Measurements from ENCODE around the gene LGSN.

DNA sequence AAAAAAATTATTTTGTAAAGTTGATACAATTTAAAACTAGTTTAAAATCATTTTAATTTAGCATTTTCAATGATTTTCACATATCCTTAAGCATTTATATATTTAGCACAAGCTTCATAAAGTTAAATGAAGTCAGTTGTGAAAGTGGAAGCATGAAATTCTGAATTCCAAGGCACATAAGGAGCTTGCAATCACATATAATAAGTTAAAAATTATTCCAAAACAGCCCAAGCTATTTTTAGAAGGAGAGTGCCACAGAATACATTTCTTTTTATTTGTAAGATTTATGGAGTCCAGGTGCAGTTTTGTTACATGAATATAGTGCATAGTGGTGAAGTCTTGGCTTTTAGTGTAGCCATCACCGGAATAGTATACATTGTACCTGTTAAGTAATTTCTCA, 3.2 kb upstream of the LGSN start:
- TF ChIP-seq, protein P1, sequence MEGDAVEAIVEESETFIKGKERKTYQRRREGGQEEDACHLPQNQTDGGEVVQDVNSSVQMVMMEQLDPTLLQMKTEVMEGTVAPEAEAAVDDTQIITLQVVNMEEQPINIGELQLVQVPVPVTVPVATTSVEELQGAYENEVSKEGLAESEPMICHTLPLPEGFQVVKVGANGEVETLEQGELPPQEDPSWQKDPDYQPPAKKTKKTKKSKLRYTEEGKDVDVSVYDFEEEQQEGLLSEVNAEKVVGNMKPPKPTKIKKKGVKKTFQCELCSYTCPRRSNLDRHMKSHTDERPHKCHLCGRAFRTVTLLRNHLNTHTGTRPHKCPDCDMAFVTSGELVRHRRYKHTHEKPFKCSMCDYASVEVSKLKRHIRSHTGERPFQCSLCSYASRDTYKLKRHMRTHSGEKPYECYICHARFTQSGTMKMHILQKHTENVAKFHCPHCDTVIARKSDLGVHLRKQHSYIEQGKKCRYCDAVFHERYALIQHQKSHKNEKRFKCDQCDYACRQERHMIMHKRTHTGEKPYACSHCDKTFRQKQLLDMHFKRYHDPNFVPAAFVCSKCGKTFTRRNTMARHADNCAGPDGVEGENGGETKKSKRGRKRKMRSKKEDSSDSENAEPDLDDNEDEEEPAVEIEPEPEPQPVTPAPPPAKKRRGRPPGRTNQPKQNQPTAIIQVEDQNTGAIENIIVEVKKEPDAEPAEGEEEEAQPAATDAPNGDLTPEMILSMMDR (IDR thresholded peaks at IDR 0.05 in 2 of 3, conservative IDR thresholded peaks at IDR 0.05 in 1 of 3; ENCODE audit: control insufficient read depth in 2 of 3, extremely low read depth in 1 of 3, insufficient read depth in 1 of 3, low read depth in 3 of 3, low read length in 3 of 3): no peak
- no peak for TF ChIP-seq CBX5 (IDR thresholded peaks at IDR 0.05; ENCODE audit: low read depth)
- no peak for TF ChIP-seq EZH2 (IDR thresholded peaks at IDR 0.05; ENCODE audit: borderline replicate concordance, control insufficient read depth, low read depth, low read length)
- TF ChIP-seq, protein P2, sequence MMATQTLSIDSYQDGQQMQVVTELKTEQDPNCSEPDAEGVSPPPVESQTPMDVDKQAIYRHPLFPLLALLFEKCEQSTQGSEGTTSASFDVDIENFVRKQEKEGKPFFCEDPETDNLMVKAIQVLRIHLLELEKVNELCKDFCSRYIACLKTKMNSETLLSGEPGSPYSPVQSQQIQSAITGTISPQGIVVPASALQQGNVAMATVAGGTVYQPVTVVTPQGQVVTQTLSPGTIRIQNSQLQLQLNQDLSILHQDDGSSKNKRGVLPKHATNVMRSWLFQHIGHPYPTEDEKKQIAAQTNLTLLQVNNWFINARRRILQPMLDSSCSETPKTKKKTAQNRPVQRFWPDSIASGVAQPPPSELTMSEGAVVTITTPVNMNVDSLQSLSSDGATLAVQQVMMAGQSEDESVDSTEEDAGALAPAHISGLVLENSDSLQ (IDR thresholded peaks at IDR 0.05): no peak
- TF ChIP-seq, protein P3, sequence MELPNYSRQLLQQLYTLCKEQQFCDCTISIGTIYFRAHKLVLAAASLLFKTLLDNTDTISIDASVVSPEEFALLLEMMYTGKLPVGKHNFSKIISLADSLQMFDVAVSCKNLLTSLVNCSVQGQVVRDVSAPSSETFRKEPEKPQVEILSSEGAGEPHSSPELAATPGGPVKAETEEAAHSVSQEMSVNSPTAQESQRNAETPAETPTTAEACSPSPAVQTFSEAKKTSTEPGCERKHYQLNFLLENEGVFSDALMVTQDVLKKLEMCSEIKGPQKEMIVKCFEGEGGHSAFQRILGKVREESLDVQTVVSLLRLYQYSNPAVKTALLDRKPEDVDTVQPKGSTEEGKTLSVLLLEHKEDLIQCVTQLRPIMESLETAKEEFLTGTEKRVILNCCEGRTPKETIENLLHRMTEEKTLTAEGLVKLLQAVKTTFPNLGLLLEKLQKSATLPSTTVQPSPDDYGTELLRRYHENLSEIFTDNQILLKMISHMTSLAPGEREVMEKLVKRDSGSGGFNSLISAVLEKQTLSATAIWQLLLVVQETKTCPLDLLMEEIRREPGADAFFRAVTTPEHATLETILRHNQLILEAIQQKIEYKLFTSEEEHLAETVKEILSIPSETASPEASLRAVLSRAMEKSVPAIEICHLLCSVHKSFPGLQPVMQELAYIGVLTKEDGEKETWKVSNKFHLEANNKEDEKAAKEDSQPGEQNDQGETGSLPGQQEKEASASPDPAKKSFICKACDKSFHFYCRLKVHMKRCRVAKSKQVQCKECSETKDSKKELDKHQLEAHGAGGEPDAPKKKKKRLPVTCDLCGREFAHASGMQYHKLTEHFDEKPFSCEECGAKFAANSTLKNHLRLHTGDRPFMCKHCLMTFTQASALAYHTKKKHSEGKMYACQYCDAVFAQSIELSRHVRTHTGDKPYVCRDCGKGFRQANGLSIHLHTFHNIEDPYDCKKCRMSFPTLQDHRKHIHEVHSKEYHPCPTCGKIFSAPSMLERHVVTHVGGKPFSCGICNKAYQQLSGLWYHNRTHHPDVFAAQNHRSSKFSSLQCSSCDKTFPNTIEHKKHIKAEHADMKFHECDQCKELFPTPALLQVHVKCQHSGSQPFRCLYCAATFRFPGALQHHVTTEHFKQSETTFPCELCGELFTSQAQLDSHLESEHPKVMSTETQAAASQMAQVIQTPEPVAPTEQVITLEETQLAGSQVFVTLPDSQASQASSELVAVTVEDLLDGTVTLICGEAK (IDR thresholded peaks at IDR 0.05; ENCODE audit: borderline replicate concordance): no peak
- TF ChIP-seq BCL11A (IDR thresholded peaks at IDR 0.05; ENCODE audit: low read depth, low read length): no peak
- TF ChIP-seq, protein P4, sequence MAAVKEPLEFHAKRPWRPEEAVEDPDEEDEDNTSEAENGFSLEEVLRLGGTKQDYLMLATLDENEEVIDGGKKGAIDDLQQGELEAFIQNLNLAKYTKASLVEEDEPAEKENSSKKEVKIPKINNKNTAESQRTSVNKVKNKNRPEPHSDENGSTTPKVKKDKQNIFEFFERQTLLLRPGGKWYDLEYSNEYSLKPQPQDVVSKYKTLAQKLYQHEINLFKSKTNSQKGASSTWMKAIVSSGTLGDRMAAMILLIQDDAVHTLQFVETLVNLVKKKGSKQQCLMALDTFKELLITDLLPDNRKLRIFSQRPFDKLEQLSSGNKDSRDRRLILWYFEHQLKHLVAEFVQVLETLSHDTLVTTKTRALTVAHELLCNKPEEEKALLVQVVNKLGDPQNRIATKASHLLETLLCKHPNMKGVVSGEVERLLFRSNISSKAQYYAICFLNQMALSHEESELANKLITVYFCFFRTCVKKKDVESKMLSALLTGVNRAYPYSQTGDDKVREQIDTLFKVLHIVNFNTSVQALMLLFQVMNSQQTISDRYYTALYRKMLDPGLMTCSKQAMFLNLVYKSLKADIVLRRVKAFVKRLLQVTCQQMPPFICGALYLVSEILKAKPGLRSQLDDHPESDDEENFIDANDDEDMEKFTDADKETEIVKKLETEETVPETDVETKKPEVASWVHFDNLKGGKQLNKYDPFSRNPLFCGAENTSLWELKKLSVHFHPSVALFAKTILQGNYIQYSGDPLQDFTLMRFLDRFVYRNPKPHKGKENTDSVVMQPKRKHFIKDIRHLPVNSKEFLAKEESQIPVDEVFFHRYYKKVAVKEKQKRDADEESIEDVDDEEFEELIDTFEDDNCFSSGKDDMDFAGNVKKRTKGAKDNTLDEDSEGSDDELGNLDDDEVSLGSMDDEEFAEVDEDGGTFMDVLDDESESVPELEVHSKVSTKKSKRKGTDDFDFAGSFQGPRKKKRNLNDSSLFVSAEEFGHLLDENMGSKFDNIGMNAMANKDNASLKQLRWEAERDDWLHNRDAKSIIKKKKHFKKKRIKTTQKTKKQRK (IDR thresholded peaks at IDR 0.05; ENCODE audit: low read depth, low read length): no peak
- TF ChIP-seq YY1 (IDR thresholded peaks at IDR 0.05; ENCODE audit: low read depth, low read length): no peak
- no peak for TF ChIP-seq SRF (IDR thresholded peaks at IDR 0.05; ENCODE audit: low read depth in 2 of 2, low read length in 2 of 2)
- TF ChIP-seq KAT2A (conservative IDR thresholded peaks at IDR 0.05; ENCODE audit: control insufficient read depth, low read depth, low read length): no peak
